Occipital lobe (tissue), 2 donors: ENCODE measurements around the gene CELSR1. TPM values are rescaled to one million over a fixed set of nuclear protein-coding genes. Genes with fewer than 3 reads are reported as not detected.
"Not testable (repeated sequence)": the region's sequence is repeated elsewhere in the genome, so short reads cannot be mapped to it uniquely, and the experiment has no call there.

Experiments
- DNase-seq: peaks from one replicate; lab custom pipeline; 2025; lab: John Stamatoyannopoulos, UW
- total RNA-seq: library from RNA; depleted of rRNA; stranded (reverse); fragments of >200 nt; gene quantifications from one replicate; pipeline ENCODE4 v1.2.3, GENCODE V29; 2014

CELSR1 gene
- total RNA-seq, 1 donor from 2014 or later: 4.1 TPM

- no peak for DNase-seq
Measured at GRCh38 chr22:46405901-46406300, 131.5 kb downstream of the CELSR1 start.

GRCh38 chr22:46403880-46404279, 133.5 kb downstream of the CELSR1 start:
- DNase-seq: not testable (repeated sequence)

GRCh38 chr22:46402505-46402904, 134.9 kb downstream of the CELSR1 start:
- DNase-seq: no peak

- DNase-seq: no peak
Measured at GRCh38 chr22:46401370-46401769, 136.1 kb downstream of the CELSR1 start.

GRCh38 chr22:46399251-46400024, 138.0 kb downstream of the CELSR1 start:
- no peak for DNase-seq

GRCh38 chr22:46397951-46398350, 139.5 kb downstream of the CELSR1 start:
- DNase-seq: no peak

GRCh38 chr22:46397514-46397913, 139.9 kb downstream of the CELSR1 start:
- DNase-seq: no peak

- DNase-seq: not testable (repeated sequence)
Measured at GRCh38 chr22:46397049-46397448, 140.4 kb downstream of the CELSR1 start.

GRCh38 chr22:46395145-46395544, 142.3 kb downstream of the CELSR1 start:
- DNase-seq: no peak

GRCh38 chr22:46394622-46395021, 142.8 kb downstream of the CELSR1 start:
- no peak for DNase-seq

GRCh38 chr22:46393873-46394272, 143.5 kb downstream of the CELSR1 start:
- no peak for DNase-seq

- no peak for DNase-seq
Measured at GRCh38 chr22:46392137-46392844, 145.1 kb downstream of the CELSR1 start.

GRCh38 chr22:46391486-46392136, 145.8 kb downstream of the CELSR1 start:
- no peak for DNase-seq

- DNase-seq: no peak
Measured at GRCh38 chr22:46390652-46391301, 146.6 kb downstream of the CELSR1 start.

- DNase-seq: no peak
Measured at GRCh38 chr22:46390105-46390651, 147.2 kb downstream of the CELSR1 start.

- DNase-seq: no peak
Measured at GRCh38 chr22:46389081-46389480, 148.3 kb downstream of the CELSR1 start.

- DNase-seq: no peak
Measured at GRCh38 chr22:46388647-46389046, 148.8 kb downstream of the CELSR1 start.

- DNase-seq: no peak
Measured at GRCh38 chr22:46387748-46388147, 149.7 kb downstream of the CELSR1 start.

GRCh38 chr22:46386312-46386711, 151.1 kb downstream of the CELSR1 start:
- DNase-seq: no peak

GRCh38 chr22:46382524-46382923, 154.9 kb downstream of the CELSR1 start:
- no peak for DNase-seq

GRCh38 chr22:46381731-46382130, 155.7 kb downstream of the CELSR1 start:
- no peak for DNase-seq

- no peak for DNase-seq
Measured at GRCh38 chr22:46381142-46381541, 156.3 kb downstream of the CELSR1 start.
